Measurements from ENCODE around the gene OIT3.

Gene OIT3

GRCh38 chr10:72953687-72954086 lies 60.1 kb downstream of the OIT3 start:
- no peak for DNase-seq

GRCh38 chr10:72954230-72954595 lies 60.7 kb downstream of the OIT3 start:
- DNase-seq = no peak

DNA sequence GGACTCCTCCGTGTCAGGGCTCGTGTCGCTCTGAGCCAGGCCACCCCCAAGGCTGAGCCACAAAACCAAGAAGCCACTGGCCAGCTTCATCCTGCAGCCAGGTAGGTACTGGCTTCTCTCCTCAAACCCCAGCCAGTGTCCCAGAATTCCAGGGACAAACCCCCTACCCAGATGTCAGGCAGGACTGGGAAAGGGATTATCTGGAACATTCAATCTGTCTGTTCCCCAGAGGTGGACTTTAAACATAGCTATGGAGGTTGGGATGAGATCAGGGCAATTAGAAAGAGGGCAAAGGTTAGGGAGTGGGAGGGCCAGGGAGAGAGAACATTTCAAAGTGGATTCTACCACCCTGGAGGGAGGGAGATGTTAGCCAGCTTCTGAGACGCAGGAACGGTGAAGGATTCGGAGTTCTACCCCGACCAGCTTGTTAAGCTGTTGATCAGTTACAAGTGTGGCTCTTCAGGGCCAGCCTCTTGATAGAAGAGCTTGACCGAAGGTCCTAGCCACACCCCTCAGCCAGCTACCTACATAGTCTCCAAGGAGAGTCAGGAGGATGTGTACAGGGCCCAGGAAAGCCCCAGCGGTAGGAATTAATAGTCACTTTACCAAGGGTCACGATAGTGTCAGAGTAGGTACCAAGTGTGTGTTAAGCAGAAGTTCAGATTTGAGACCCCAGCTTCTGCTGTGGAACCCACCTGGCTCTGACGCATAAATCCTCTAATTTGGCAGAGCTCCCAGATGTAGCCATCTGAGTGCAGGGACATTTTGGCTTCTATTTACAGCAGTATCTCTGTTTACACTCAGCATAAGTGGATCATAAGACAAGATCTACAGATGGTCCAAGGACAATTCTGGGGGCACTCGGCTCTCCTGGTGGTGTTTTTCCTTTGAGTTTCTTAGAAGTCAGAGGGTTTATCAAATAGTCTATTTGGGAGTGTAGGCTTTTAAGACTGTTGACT lies 61.3 kb downstream of the OIT3 start, which contains the start of gene PLA2G12B:
Gene PLA2G12B, minus strand, starts transcription at position 211 of the 959 bp plus-strand sequence. Its CDS starts 121 bp downstream, at position 90.
- no peak for DNase-seq

- no peak for DNase-seq
Measured at GRCh38 chr10:72956001-72956400, 62.5 kb downstream of the OIT3 start.

GRCh38 chr10:72976886-72977285 lies 83.3 kb downstream of the OIT3 start:
- no peak for DNase-seq

GRCh38 chr10:72979709-72980108 lies 86.2 kb downstream of the OIT3 start:
- no peak for DNase-seq

DNA sequence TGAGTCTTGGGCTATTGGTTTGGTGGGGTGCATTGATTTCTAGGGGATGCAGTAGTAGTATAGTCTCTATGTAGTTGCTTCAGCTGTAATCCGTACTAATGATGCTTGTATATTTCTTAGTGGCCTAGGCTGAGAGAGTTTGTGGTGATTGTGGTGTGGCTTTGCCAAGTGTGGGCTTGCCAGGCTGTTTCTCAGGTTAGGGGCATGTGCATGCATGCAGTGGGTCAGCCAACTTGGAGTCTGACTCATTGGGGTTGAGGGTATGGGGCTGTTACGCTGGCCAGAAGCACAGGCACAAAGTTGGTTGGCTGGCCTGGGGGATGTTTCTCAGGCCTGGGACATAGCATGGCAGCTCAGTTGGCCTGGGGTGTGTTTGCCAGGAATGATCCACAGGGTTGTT lies 86.8 kb downstream of the OIT3 start:
- DNase-seq = no peak

- no peak for DNase-seq
Measured at GRCh38 chr10:72981028-72981881, 87.7 kb downstream of the OIT3 start.

DNA sequence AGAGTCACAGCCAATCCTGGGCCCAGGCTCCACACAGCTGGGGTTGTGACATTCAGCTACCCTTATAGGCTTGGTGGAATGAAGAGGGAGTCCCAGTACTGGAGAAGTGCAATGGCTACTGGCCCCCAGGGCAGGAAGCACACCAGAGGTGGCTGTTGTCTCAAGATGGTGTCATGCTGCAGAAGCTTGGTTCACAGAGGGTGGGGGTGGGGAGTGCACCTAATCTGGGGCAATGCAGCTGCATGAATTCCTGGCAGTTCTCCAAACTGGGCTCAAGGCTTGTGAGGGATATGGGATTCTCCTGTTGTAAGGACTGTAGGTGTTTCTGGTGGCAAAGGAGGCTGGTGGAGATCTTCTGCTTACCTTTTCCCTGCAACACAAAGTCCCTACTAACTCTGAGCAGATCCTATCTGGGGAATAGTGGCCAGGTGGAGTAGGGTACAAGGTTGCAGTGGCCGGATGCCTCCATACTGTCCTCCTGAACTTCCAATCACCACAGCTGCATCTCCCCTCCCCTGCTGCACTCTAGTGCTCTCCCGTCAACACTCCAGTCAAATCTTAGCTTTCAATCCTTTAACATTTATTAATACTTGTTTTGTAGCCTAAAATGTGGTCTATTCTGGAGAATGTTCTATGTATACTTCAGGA lies 88.5 kb downstream of the OIT3 start:
- DNase-seq = no peak

Measured in NCI-H748 treated with DMSO at 0.1 percent for 48 hours (cell line).